Skeletal muscle tissue (tissue), 4 donors: Measurements from ENCODE around the gene ALDH1L1. TPM values are rescaled to one million over a fixed set of nuclear protein-coding genes. Genes with fewer than 3 reads are reported as not detected.

Source experiments
- H3K27ac ChIP-seq: one replicate; pipeline ENCODE4 v1.7.0; 2013; ENCODE audit warnings: mild to moderate bottlenecking, low read depth, low read length, inconsistent platforms
- H3K27me3 ChIP-seq, 3 donors: one replicate each; pipeline ENCODE4 v1.7.0; 2013; ENCODE audit warnings: low read length in 3 of 3; ENCODE audit not compliant: control insufficient read depth in 3 of 3, insufficient read depth in 3 of 3
- H3K36me3 ChIP-seq, 3 donors: one replicate each; pipeline ENCODE4 v1.7.0; 2013; ENCODE audit warnings: low read length in 3 of 3; ENCODE audit not compliant: control insufficient read depth in 3 of 3, insufficient read depth in 3 of 3
- H3K4me1 ChIP-seq, 3 donors: one replicate each; pipeline ENCODE4 v1.7.0; 2013; ENCODE audit warnings: low read length in 3 of 3, mild to moderate bottlenecking in 3 of 3; ENCODE audit not compliant: control insufficient read depth in 3 of 3, insufficient read depth in 3 of 3
- H3K4me3 ChIP-seq, 3 donors: one replicate each; pipeline ENCODE4 v1.7.0; 2013; ENCODE audit warnings: low read length in 3 of 3
- H3K9ac ChIP-seq, 3 donors: one replicate each; pipeline ENCODE4 v1.7.0; 2013; ENCODE audit warnings: low read length in 3 of 3, mild to moderate bottlenecking in 3 of 3, moderate library complexity in 2 of 3, low read depth in 1 of 3
- H3K9me3 ChIP-seq, 3 donors: one replicate each; pipeline ENCODE4 v1.7.0; 2013; ENCODE audit warnings: low read length in 3 of 3; ENCODE audit not compliant: control insufficient read depth in 3 of 3
- total RNA-seq: library from RNA; depleted of rRNA; stranded (reverse); fragments of >200 nt; gene quantifications from one replicate; pipeline ENCODE4 v1.2.3, GENCODE V29; 2014
- donor health status: Osteomylitis.

Gene ALDH1L1
- total RNA-seq, 1 donor from 2014 or later, result 2.6 TPM

DNA sequence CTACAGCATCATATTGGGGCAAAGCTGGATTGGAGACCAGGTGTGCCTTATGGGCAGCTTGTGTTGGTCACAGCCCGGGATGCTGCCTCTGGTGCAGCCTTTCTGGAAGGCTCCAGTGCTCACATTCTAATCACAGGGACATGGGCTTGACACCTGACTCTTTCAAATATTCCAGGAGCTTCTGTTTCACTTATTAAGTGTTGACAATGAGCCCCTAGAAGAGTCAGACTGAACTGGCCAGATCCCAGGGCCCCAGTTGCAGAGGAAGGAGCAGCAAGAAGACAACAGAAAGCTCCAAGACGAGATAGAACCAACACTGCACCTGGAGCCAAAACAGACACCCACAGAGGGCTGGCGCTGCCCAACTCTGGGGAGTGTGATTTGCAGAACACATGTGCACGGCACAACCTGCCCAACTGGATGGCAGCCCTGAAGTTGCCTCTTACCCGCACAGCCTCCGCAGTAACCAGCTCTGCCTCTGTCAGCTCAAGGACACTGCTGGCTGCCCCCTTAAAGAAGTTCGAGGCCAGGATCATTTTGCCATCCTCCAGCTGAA, 30.3 kb downstream of the ALDH1L1 start:
- no peak overlapping the region for H3K27ac ChIP-seq
- no peaks in the 10 kb centered on the region for H3K9me3 ChIP-seq
- H3K36me3 ChIP-seq, result peaks cover 27 to 38% (median 36%) of the 10 kb centered on the region in 3 donors
- no peak overlapping the region for H3K9ac ChIP-seq
- no peaks in the 10 kb centered on the region for H3K4me1 ChIP-seq
- H3K4me3 ChIP-seq, result no peak overlapping the region
- H3K27me3 ChIP-seq, result no peaks in the 10 kb centered on the region

DNA sequence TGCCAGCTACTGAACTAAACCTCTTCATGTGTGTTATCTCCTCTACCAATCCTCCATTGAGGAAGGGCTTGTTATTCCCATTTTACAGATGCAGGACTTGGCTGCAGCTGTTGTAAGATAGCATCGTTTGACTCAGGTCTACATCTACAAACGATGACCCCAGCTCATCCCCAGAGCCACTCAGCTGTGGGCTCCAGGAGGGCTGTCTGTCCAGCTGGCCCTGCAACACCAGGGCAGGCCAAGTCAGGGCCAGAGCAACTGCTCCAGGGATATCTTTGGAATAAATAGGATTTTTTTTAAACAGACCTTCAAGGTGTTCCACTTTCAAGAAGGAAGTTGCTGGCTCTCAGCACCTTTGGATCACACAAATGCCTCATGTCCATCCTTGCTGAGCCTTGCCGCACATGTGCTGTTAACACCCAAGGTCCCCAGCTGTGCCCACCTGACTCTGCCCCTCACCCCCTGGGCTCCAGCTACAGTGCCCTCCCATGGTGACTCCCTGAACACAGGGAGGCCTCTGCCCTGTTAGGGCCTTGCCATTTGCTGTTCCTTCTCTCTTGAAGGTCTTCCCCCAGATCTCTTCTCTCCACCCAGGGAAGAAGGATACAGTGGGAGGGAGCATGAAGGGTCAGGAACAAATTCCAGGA, 31.0 kb downstream of the ALDH1L1 start:
- Histone ChIP-seq H3K4me3 (no peak overlapping the region), H3K27me3 (no peaks in the 10 kb centered on the region), H3K9ac (no peak overlapping the region), H3K4me1 (no peaks in the 10 kb centered on the region), H3K27ac (no peak overlapping the region), H3K36me3 (peaks cover 26 to 35% (median 33%) of the 10 kb centered on the region in 3 donors), H3K9me3 (no peaks in the 10 kb centered on the region)

DNA sequence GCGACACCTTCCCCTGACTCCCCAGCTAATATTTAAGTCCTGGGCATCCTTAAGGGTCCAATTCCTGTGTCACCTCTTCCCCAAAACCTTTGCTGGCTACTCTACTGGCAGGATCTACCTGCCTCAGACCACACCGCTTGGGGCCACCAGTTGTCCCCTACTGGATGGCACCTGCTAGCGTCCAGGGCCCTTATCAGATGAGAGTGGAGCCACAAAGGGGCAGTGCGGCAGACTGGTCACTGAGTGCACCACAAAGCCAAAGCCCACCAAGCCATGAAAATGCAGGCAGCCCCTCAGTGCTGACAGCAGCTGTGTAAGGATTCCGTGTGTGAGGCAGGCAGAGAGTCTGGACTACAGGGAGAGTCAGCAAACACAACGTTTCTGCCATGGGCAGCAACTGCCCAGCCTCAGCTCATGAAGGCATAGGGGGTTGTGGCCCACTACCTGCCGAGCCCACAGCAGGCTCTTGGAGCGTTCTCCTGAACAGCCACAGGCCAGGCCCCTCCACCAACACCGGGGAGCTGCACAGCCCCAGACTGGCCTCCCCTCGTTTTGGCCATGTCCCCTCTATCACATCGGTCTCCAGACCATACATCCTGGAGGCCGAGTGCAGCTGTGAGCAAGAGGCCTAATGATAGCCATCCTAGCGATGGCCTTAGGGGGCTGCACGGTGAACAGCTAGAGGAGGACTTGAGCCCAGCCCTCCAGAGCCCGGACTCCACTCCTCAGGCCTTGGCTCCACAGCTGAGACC, 32.3 kb downstream of the ALDH1L1 start:
- no peaks in the 10 kb centered on the region for H3K27me3 ChIP-seq
- peaks cover 17 to 24% (median 24%) of the 10 kb centered on the region in 3 donors for H3K36me3 ChIP-seq
- no peak overlapping the region for H3K27ac ChIP-seq
- H3K4me3 ChIP-seq, result no peak overlapping the region
- H3K4me1 ChIP-seq, result no peaks in the 10 kb centered on the region
- no peaks in the 10 kb centered on the region for H3K9me3 ChIP-seq
- no peak overlapping the region for H3K9ac ChIP-seq

DNA sequence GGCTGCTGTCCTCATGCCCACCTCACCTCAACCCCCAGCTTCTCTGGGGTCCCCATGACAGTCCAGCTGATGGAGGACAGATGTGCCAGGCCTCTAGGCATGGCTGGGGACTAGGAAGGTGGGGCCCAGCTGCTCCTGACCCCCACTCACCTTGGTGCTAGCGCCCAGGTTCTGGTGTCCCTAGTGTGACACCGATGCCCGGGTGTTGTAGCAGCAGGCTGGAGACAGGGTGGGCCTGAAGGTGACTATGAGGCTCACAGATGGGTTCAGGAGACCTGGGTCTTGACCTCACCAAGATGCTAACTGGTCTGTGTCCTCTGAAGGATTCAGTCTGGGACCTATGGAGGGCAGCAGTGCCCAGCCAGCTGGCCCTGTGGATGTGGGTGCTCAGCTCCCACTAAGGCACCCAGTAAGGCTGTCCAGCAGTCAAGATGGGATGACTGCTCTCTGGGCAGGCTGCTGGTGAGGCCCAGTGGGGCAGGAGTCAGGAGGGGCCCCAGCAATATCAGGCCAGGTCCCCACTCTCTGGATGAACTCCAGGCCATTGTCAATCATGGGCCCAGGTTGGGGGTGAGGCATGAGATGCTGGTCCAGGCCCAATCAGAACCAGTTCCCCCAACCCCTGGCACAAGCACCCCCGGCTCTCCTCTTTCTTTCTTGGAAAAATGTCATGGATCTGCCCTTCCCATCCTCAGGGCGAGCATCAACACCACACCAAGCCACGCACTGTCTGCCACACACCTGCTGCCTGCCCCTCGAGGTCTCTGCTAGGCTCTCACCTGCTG, 33.0 kb downstream of the ALDH1L1 start:
- no peaks in the 10 kb centered on the region for H3K9me3 ChIP-seq
- no peak overlapping the region for H3K27ac ChIP-seq
- H3K27me3 ChIP-seq, result no peaks in the 10 kb centered on the region
- H3K4me1 ChIP-seq, result no peaks in the 10 kb centered on the region
- H3K36me3 ChIP-seq, result peaks cover 15 to 23% (median 18%) of the 10 kb centered on the region in 3 donors
- no peak overlapping the region for H3K9ac ChIP-seq
- H3K4me3 ChIP-seq, result no peak overlapping the region

DNA sequence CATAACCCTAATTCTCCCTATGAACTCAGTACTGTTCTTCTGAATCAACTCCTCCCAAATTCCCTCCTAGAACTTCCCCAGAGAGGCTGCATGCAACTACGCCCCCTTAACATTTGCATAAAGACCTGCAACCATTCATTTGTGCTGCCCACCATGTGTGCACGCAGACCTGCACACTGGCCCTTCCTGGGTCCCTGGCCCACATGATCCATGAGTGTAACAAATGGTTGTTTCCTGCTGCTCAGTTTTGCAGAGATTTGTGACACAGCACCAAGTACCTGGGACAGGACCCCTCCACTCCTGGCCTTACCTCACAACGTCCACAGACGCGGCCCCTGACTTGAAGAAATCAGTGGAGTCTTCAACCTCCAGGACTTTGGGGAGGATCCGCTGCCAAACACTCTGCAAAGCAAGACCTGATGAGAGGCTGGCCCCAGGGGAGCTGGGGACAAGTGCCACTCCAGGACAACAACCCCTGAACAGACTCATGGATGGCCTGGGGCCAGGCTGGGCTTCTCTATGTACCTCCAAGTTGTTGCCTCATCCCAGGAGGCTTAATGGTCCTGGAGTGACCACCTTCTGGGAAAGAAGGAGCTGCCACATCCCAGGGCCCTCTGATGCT, 33.8 kb downstream of the ALDH1L1 start:
- peaks cover 11 to 22% (median 12%) of the 10 kb centered on the region in 3 donors for H3K36me3 ChIP-seq
- no peak overlapping the region for H3K27ac ChIP-seq
- H3K4me1 ChIP-seq, result no peaks in the 10 kb centered on the region
- H3K9ac ChIP-seq, result no peak overlapping the region
- H3K27me3 ChIP-seq, result no peaks in the 10 kb centered on the region
- H3K9me3 ChIP-seq, result no peaks in the 10 kb centered on the region
- no peak overlapping the region for H3K4me3 ChIP-seq

DNA sequence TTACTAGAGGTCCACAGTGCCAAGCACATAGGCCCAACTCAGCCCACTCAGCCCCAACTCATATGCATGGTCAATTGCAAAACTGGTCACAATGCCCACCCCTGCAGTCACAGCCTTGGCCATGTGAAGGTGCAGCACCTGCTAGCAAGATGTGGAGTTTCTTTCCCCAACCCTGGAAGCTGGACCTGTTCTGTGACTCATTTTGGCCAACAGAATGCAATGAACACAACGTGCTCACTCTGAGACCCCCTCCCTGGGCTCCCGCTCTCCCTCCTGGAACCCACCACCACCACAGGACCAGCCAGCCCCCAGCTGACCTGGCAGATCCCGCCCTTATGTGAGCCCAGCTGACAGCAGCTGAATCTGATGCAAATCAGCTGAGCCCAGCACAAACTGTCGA, 34.4 kb downstream of the ALDH1L1 start:
- no peak overlapping the region for H3K27ac ChIP-seq
- no peaks in the 10 kb centered on the region for H3K27me3 ChIP-seq
- peaks cover 10 to 20% (median 11%) of the 10 kb centered on the region in 3 donors for H3K36me3 ChIP-seq
- no peaks in the 10 kb centered on the region for H3K4me1 ChIP-seq
- no peak overlapping the region for H3K4me3 ChIP-seq
- H3K9me3 ChIP-seq, result no peaks in the 10 kb centered on the region
- H3K9ac ChIP-seq, result no peak overlapping the region

DNA sequence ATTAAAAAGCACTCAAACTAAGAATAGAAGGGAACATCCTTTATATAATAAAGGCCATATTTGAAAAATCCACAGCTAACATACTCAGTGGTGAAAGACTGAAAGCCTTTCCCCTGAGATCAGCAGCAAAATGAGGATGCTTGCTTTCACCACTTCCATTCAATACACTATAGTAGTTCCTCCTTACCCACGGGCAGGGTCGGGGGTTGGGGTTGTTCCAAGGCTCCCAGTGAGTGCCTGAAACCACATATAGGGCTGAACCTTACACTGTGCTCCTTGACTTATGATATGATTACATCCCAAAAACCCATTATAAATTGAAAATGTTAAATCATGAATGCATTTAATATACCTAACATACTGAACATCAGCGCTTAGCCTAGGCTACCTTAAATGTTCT, 37.7 kb downstream of the ALDH1L1 start:
- Histone ChIP-seq H3K27ac (no peak overlapping the region), H3K9me3 (no peaks in the 10 kb centered on the region), H3K4me1 (no peaks in the 10 kb centered on the region), H3K9ac (no peak overlapping the region), H3K4me3 (no peak overlapping the region), H3K36me3 (peaks cover 0 to 7% (median 3%) of the 10 kb centered on the region in 3 donors), H3K27me3 (no peaks in the 10 kb centered on the region)

DNA sequence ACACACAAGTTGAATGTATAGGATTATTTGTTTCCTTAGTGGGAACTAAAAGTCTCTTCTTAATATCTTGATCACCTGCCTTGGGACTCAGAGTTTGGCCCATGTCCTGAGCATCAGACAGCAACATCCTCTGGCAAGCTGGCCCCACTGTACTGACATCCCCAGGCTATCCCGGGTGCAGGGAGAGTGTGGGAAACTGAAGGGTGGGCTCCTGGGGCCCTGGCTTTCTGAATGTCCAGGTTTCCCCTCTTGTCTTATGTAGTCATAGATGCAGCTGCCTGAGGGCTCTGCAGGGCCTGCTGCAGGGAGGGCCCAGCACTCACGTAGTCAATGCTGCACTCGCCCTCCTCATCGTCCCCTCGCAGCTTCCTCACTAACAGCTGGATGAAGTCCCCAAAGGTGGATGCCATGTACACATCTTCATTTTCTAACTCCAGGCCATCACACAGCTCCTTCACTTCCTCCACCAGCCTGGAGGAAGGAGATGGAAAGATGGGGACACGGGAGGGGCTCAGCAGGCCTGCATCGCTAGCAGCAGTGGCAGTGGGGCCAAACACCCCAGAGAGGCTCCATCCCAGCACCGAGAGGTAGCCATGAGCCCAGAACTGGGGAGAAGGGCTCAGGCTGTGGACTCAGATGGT, 42.8 kb downstream of the ALDH1L1 start:
- Histone ChIP-seq H3K27me3 (no peaks in the 10 kb centered on the region), H3K27ac (no peak overlapping the region), H3K4me3 (no peak overlapping the region), H3K9ac (no peak overlapping the region), H3K36me3 (peaks cover 0 to 18% (median 11%) of the 10 kb centered on the region in 3 donors), H3K9me3 (no peaks in the 10 kb centered on the region), H3K4me1 (peaks cover 3 to 8% (median 5%) of the 10 kb centered on the region in 3 donors)
